Psoas muscle (tissue), 8 donors: Measurements from ENCODE around the gene PACSIN2. TPM values are rescaled to one million over a fixed set of nuclear protein-coding genes. Genes with fewer than 3 reads are reported as not detected.

Experiments
- ATAC-seq, 4 donors: fragments of 200-7000 bp; cut with Tn5 transposase; one replicate each; pipeline ENCODE4 v1.9.1; 2020; ENCODE audit warnings: moderate library complexity in 3 of 4, mild to moderate bottlenecking in 2 of 4
- DNase-seq, 2 donors: peaks; one replicate each; pipeline ENCODE4 v3.0.0-alpha.2; 2020
- H3K27ac ChIP-seq: fragments of 200-600 bp; one replicate; pipeline ENCODE4 v1.8.0; 2022
- H3K27me3 ChIP-seq, 3 donors: fragments of 200-600 bp in 1 of 3; one replicate each; pipeline versions ENCODE4 v1.6.1 to v1.8.0; 2013 to 2022; ENCODE audit warnings: low read length in 2 of 3, mild to moderate bottlenecking in 2 of 3, moderate library complexity in 1 of 3; ENCODE audit not compliant: insufficient read depth in 3 of 3
- H3K36me3 ChIP-seq, 2 donors: fragments of 200-600 bp in 1 of 2; one replicate each; pipeline versions ENCODE4 v1.6.1 to v1.8.0; 2013 to 2022; ENCODE audit warnings: low read depth in 1 of 2, mild to moderate bottlenecking in 1 of 2, moderate library complexity in 1 of 2; ENCODE audit not compliant: insufficient read depth in 1 of 2
- H3K4me1 ChIP-seq: fragments of 200-600 bp; one replicate; pipeline ENCODE4 v1.8.0; 2022
- H3K4me3 ChIP-seq: fragments of 200-600 bp; one replicate; pipeline ENCODE4 v1.8.0; 2022; ENCODE audit warnings: mild to moderate bottlenecking
- H3K9me3 ChIP-seq: fragments of 200-600 bp; one replicate; pipeline ENCODE4 v1.8.0; 2022
- CTCF ChIP-seq: fragments of 200-600 bp; IDR thresholded peaks from one replicate; pipeline ENCODE4 v1.8.0; 2022; ENCODE audit warnings: antibody characterized with exemption
- WGBS, 3 donors: extraction: QIAGEN DNeasy Blood & Tissue Kit; methylation state at CpG; one replicate each; pipeline versions ENCODE4 v1.1.6 to v1.1.7; 2013; 5-methylcytosine and 5-hydroxymethylcytosine counted together
- intact Hi-C, 2 donors: fragments of 100-400 bp; cut with DNase I; formaldehyde crosslinking; loops; one replicate each; pipeline versions ENCODE4 v1.11.0 to v1.14.2; 2022
- polyA plus RNA-seq, 3 donors: library from polyadenylated mRNA; stranded (reverse); fragments of 200-250 nt; gene quantifications; one replicate each; pipeline ENCODE4 v1.2.3, GENCODE V29; 2013
- total RNA-seq, 4 donors: library from RNA; stranded (reverse); fragmentation: NEBNext Ultra II Directional in 2 of 4; extraction: Animal tissue kit (Norgen Biotek cat#: 25700) in 2 of 4; gene quantifications; one replicate each; pipeline versions ENCODE4 v1.2.1 to v1.2.4, GENCODE V29; 2021 to 2023
- donor health status: healthy with polysubstance abuse.
- donor health status: DM: no; HTN: no; CAD: no; lungs with moderate emphysema.
- donor health status: Bipolar disorder and iron deficiency.
- donor health status: healthy.
- donor health status: DM: yes; HTN: yes; CAD: no.
- donor health status: DM: no; HTN: no; CAD: no.
- donor health status: DM: no; HTN: no; CAD: no.
- donor health status: DM: yes; HTN: yes; CAD: no.

PACSIN2 gene
- total and polyA plus RNA-seq, 7 donors = 21.0 to 52.2 (median 31.4) TPM

GRCh38 chr22:42872821-42873220 is 142.1 kb downstream of the PACSIN2 start:
- H3K4me1 ChIP-seq = peaks cover 37% of the 10 kb centered on the region
- intact Hi-C loops = no loop called here
- WGBS, 3 donors = 32 to 53% (median 38%) methylated on average over 9 of the region's 9 CpGs
- peak; percentile 31 to 55 (median 42) for ATAC-seq
- TF ChIP-seq CTCF = no peak
- peak in 1 of 2 donors; percentile 73 for DNase-seq
- H3K9me3 ChIP-seq = no peaks in the 10 kb centered on the region
- H3K27ac ChIP-seq = peak overlapping the region; percentile 37
- H3K27me3 ChIP-seq = no peaks in the 10 kb centered on the region
- no peak overlapping the region for H3K4me3 ChIP-seq
- peaks cover 0 to 84% of the 10 kb centered on the region in 2 donors for H3K36me3 ChIP-seq

- intact Hi-C loops = no loop called here
- Histone ChIP-seq H3K36me3 (peaks cover 0 to 70% of the 10 kb centered on the region in 2 donors), H3K27ac (no peak overlapping the region), H3K27me3 (no peaks in the 10 kb centered on the region), H3K9me3 (no peaks in the 10 kb centered on the region), H3K4me1 (peaks cover 32% of the 10 kb centered on the region), H3K4me3 (no peak overlapping the region)
- no peak for TF ChIP-seq CTCF
- ATAC-seq (no peak), DNase-seq (no peak)
- 88 to 89% (median 88%) methylated on average over 29 to 31 of the region's 31 CpGs for WGBS, 3 donors
Measured at GRCh38 chr22:42871146-42872050, 143.6 kb downstream of the PACSIN2 start.

- peaks cover 32% of the 10 kb centered on the region for H3K4me1 ChIP-seq
- ATAC-seq (no peak), DNase-seq (no peak)
- intact Hi-C loops = loop anchor here in 1 of 2 donors (5.0 kb wide), 5 partner anchors 32 to 222 kb away; partner anchors contain the start of gene PACSIN2
- no peaks in the 10 kb centered on the region for H3K27me3 ChIP-seq
- peak overlapping the region; percentile 76 for H3K27ac ChIP-seq
- TF ChIP-seq CTCF = no peak
- WGBS, 3 donors = 59 to 71% (median 70%) methylated on average over 33 of the region's 33 CpGs
- no peak overlapping the region for H3K4me3 ChIP-seq
- peaks cover 0 to 56% of the 10 kb centered on the region in 2 donors for H3K36me3 ChIP-seq
- no peaks in the 10 kb centered on the region for H3K9me3 ChIP-seq
Measured at GRCh38 chr22:42869888-42870480, 145.0 kb downstream of the PACSIN2 start.

GRCh38 chr22:42869463-42869862 is 145.5 kb downstream of the PACSIN2 start:
- Histone ChIP-seq H3K9me3 (no peaks in the 10 kb centered on the region), H3K27me3 (no peaks in the 10 kb centered on the region), H3K4me1 (peaks cover 32% of the 10 kb centered on the region), H3K27ac (peak overlapping the region; percentile 76), H3K4me3 (no peak overlapping the region), H3K36me3 (peaks cover 0 to 51% of the 10 kb centered on the region in 2 donors)
- 87 to 89% (median 88%) methylated on average over 8 of the region's 8 CpGs for WGBS, 3 donors
- DNase-seq (no peak), ATAC-seq (no peak)
- TF ChIP-seq CTCF = no peak
- intact Hi-C loops = loop anchor here in 1 of 2 donors (5.0 kb wide), 5 partner anchors 33 to 223 kb away; partner anchors contain the start of gene PACSIN2
